ENCODE results near the gene SETD5.

- TF ChIP-seq CTCF (IDR thresholded peaks at IDR 0.05; ENCODE audit: insufficient read depth, low read depth, low read length) (no peak), EZH2 (IDR thresholded peaks at IDR 0.05; ENCODE audit: insufficient read depth, low read length) (no peak)
These were observed 44.2 kb downstream of the SETD5 start for GRCh38 chr3:9441501-9442221.

All from astrocyte (in vitro differentiated cells and primary cell).